ENCODE data around the gene GAST.

GAST gene

DNA sequence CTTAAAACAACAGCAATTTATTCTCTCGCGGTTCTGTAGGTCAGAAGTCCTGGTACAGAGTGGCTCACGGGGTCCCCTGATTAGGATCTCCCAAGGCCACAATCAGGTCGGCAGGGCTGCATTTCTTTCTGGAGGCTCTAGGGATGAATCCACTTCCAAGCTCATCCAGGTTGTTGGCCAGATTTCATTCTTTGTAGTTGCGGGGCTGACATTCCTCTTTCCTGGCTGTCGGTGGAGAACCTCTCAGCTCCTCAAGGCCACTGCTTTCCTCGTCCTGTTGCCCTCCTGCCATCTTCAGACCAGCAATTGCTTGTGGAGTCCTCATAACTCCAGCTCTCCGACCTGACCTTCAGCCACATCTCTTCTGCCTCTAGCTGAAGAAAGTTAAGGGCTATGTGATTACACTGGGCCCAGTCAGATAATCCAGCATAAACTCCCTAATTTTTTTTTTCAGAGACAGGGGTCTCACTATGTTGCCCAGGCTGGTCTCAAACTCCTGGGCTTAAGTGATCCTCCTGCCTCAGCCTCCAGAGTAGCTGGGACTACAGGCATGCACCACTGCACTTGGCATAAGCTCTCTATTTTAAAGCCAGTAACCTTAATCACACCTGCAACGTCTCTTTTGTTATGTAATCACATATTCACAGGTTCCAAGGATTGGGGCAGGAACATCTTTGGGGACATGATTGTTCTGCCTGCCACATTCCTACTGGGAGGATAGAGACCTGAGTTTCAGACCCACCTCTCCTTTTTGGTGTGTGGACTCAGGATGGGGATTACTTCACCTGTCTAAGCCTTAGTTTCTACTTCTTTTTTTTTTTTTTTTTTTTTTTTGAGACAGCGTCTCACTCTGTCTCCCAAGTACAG is 4.1 kb upstream of the GAST start:
- no peak for DNase-seq (ENCODE audit: low read depth in 1 of 2, low spot score in 1 of 2)

GRCh38 chr17:41710472-41711090 is 1.6 kb upstream of the GAST start:
- no peak for DNase-seq (ENCODE audit: low read depth in 1 of 2, low spot score in 1 of 2)

- DNase-seq (ENCODE audit: low read depth in 1 of 2, low spot score in 1 of 2) = no peak
These were observed 5.5 kb downstream of the GAST start for GRCh38 chr17:41717408-41718286.

GRCh38 chr17:41718287-41718645 is 6.1 kb downstream of the GAST start:
- no peak for DNase-seq (ENCODE audit: low read depth in 1 of 2, low spot score in 1 of 2)

- no peak for DNase-seq (ENCODE audit: low read depth in 1 of 2, low spot score in 1 of 2)
These were observed 10.1 kb downstream of the GAST start for GRCh38 chr17:41722231-41722630.

- DNase-seq (ENCODE audit: low read depth in 1 of 2, low spot score in 1 of 2) = no peak
These were observed 11.8 kb downstream of the GAST start for GRCh38 chr17:41723801-41724475.

GRCh38 chr17:41724476-41725050 is 12.4 kb downstream of the GAST start:
- DNase-seq (ENCODE audit: low read depth in 1 of 2, low spot score in 1 of 2) = no peak

- DNase-seq (ENCODE audit: low read depth in 1 of 2, low spot score in 1 of 2) = no peak
These were observed 13.0 kb downstream of the GAST start for GRCh38 chr17:41725134-41725533.

- DNase-seq (ENCODE audit: low read depth in 1 of 2, low spot score in 1 of 2) = no peak
These were observed 15.9 kb downstream of the GAST start for GRCh38 chr17:41728056-41728455.

DNA sequence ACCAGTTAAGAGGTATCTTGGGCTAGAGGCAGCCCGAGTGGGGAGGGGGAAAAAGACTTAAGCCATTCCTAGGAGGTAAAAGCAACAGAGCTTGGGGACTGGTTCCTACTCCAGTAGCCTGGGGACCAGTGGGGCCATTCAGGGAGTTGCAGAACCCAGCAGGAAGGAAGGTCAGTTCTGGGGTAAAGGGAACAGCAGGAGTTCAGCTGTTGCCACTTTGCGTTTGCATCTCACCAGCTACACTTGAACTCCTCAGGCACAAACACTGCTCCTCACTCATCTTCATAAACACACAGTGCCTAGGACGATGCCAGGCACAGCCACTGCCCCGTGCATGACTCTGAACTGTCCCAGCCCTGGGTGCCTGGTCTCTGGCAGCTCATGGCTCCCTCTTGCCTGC is 18.3 kb downstream of the GAST start:
- DNase-seq (ENCODE audit: low read depth in 1 of 2, low spot score in 1 of 2) = no peak

DNA sequence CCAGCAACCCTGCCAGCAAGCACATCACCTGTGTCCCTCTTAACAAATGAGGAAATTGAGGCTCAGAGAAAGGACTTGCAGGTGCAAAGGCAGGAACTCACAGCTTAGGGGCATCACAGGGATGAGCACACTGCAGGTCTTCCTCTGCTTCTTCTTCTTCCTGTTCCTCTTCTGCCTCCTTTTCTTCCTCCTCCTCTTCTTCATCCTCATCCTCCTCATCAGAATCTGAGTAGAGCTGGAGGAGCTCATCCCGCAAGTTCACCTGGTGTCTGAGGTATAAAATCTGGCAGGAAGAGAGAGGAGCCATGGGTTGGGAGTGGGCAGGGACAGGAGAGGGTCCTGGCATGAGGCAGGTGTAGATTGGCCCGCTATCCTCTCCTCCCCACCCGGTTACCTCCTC is 19.7 kb downstream of the GAST start:
- no peak for DNase-seq (ENCODE audit: low read depth in 1 of 2, low spot score in 1 of 2)

DNA sequence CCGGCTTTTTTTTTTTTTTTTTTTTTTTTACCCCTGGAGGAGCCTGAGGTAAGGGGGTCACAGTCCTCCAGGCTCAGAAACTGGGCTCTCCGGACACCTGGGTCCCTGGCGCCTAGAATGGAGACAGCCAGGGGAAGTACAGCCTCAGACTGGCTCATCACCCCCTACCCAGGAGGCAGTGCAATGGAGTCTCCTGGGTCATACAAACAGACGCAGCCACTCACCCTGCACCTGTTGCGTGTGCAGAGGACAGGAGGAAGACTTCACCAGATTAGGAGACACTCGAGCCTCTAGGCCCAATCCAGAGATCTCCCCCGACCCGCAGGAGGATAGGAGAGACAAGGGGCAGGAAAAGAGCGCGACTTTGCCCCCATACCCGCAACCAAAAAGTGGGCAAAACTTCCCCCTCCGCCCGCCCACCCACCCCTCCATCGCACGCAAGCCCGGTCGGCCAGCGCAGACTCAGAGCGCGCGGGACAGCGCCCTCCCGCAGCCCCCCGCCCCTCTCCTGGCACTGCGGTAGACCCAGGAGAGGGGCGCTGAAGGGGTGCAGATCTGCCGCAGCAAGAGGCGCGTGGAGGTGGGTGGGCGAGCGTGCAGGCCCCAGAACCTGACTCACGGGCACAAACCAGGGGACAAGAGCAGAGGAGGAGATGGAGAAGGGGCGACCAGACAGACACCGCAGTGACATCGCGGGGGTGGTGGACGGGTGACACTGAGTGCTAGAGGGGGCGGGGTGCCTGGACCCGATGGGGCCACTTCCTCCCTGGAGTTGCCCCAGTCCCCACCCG is 21.4 kb downstream of the GAST start:
- no peak for DNase-seq (ENCODE audit: low read depth in 1 of 2, low spot score in 1 of 2)

GRCh38 chr17:41734139-41734948 is 22.2 kb downstream of the GAST start, which contains the start of gene HAP1:
HAP1 (minus strand) TSS chr17:41734643; CDS start chr17:41734634, 9 bp downstream.
- no peak for DNase-seq (ENCODE audit: low read depth in 1 of 2, low spot score in 1 of 2)

- no peak for DNase-seq (ENCODE audit: low read depth in 1 of 2, low spot score in 1 of 2)
These were observed 22.8 kb downstream of the GAST start for GRCh38 chr17:41734949-41735313.

DNA sequence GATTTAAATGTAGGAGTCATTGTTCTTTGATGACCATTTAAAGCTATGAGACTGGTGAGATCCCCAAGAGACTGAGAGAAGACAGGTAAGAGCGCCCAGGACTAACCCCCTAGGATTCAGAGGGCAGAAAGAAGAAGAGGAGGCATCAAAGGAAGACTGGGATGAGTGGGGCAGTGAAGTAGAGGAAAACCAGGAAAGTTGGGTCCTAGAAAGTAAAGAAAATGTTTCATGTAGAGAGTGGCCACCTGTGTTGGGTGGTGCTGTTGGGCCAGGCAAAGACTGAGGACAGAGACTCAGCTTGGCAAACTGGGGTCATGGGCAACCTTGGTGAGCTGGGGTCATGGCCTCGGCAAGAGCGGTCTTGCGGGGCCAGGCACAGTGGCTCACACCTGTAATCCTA is 23.6 kb downstream of the GAST start:
- no peak for DNase-seq (ENCODE audit: low read depth in 1 of 2, low spot score in 1 of 2)

DNA sequence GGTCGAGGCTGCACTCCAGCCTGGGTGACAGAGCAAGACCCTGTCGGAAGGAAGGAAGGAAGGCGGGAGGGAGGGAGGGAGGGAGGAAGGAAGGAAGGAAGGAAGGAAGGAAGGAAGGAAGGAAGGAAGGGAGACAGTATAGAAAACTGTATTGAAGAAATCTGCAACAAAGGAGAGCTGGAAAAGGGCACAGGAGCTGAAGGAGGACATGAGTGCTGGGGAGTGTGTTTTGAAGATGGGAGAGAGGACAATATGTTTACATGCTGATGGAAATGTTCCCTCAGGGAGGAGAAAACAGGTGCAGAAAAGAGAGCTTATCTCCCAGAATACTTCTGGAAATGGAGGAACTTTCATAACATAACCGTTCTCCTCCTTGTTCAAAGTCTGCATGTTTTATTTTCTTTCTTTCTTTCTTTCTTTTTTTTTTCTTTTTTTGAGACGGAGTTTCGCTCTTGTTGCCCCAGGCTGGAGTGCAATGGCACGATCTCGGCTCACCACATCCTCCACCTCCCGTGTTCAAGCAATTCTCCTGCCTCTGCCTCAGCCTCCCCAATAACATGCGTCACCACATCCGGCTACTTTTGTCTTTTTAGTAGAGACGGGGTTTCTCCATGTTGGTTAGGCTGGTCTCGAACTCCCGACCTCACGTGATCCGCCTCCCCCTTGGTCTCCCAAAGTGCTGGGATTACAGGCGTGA is 25.0 kb downstream of the GAST start:
- DNase-seq (ENCODE audit: low read depth in 1 of 2, low spot score in 1 of 2) = no peak

GRCh38 chr17:41737680-41738023 is 25.5 kb downstream of the GAST start:
- DNase-seq (ENCODE audit: low read depth in 1 of 2, low spot score in 1 of 2) = no peak

- DNase-seq (ENCODE audit: low read depth in 1 of 2, low spot score in 1 of 2) = peak; percentile 55 to 66
These were observed 26.1 kb downstream of the GAST start for GRCh38 chr17:41738077-41738800.
